WTC11 (cell line): ENCODE data around the gene CCDC83.

Experiments used
- CREM ChIP-seq: sonication (generic); formaldehyde crosslinking; IDR thresholded peaks from 2 replicates; pipeline ENCODE4 v1.8.1; 2022; ENCODE audit warnings: mild to moderate bottlenecking, missing genetic modification reagents, moderate library complexity
- SP1 ChIP-seq: sonication (generic); formaldehyde crosslinking; conservative IDR thresholded peaks from 2 replicates; pipeline ENCODE4 v1.8.1; 2022; ENCODE audit warnings: missing genetic modification reagents
- TF ChIP-seq, protein P1 (sequence below): sonication (generic); formaldehyde crosslinking; IDR thresholded peaks from 2 replicates; pipeline ENCODE4 v1.8.1; 2022; ENCODE audit warnings: mild to moderate bottlenecking, moderate library complexity, missing genetic modification reagents
- TF ChIP-seq, protein P2 (sequence below): sonication (generic); formaldehyde crosslinking; IDR thresholded peaks from 2 replicates; pipeline ENCODE4 v1.8.1; 2022; ENCODE audit warnings: low read depth, missing genetic modification reagents, borderline replicate concordance

DNA sequence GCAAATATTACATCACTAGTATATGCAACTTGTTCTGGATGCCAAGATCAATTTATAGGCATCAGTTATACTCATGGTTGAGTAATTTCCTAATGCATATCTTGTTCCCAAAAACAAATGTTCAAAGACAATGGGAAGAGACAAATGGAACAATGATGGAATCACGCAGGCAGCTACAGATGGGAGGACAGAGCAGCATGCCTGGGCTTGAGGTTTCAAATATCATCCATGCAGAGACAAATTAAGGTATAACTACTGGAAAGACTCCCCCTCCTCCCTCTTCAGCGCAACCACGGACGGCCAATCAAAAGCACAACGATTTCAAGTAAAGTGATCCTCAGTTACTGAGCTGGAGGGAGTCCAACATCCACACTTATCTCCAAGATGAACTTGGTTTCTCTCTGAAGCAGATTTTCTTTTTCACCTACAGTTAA is 106.8 kb downstream of the CCDC83 start:
- TF ChIP-seq CREM (CRISPR knock-in tag): no peak
- TF ChIP-seq, protein P1, sequence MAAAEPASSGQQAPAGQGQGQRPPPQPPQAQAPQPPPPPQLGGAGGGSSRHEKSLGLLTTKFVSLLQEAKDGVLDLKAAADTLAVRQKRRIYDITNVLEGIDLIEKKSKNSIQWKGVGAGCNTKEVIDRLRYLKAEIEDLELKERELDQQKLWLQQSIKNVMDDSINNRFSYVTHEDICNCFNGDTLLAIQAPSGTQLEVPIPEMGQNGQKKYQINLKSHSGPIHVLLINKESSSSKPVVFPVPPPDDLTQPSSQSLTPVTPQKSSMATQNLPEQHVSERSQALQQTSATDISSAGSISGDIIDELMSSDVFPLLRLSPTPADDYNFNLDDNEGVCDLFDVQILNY (CRISPR knock-in tag): no peak
- TF ChIP-seq, protein P2, sequence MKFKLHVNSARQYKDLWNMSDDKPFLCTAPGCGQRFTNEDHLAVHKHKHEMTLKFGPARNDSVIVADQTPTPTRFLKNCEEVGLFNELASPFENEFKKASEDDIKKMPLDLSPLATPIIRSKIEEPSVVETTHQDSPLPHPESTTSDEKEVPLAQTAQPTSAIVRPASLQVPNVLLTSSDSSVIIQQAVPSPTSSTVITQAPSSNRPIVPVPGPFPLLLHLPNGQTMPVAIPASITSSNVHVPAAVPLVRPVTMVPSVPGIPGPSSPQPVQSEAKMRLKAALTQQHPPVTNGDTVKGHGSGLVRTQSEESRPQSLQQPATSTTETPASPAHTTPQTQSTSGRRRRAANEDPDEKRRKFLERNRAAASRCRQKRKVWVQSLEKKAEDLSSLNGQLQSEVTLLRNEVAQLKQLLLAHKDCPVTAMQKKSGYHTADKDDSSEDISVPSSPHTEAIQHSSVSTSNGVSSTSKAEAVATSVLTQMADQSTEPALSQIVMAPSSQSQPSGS: no peak
- TF ChIP-seq SP1: no peak
